ENCODE data around the gene OVCA2. TPM values are rescaled to one million over a fixed set of nuclear protein-coding genes. Genes with fewer than 3 reads are reported as not detected.

Gene OVCA2
- total and polyA plus RNA-seq, 12 donors: 37.2 to 155 (median 64.0) TPM

GRCh38 chr17:2017274-2017941 lies 24.4 kb upstream of the OVCA2 start:
- no peak overlapping the region for H3K27ac ChIP-seq
- TF ChIP-seq CTCF (IDR thresholded peaks at IDR 0.05) (no peak), POLR2A (IDR thresholded peaks at IDR 0.05) (no peak)
- H3K36me3 ChIP-seq (replicated peaks in 1 of 2): no peaks in the 10 kb centered on the region
- no peak for DNase-seq
- H3K9me3 ChIP-seq (replicated peaks in 1 of 3): no peaks in the 10 kb centered on the region
- peaks cover 0 to 6% of the 10 kb centered on the region in 2 donors for H3K4me1 ChIP-seq (replicated peaks in 1 of 2)
- H3K4me3 ChIP-seq: no peak overlapping the region
- H3K27me3 ChIP-seq: no peaks in the 10 kb centered on the region
- intact Hi-C loops (cut with DNase I): no loop called here
- WGBS, 4 donors: 84 to 93% (median 89%) methylated on average over 10 to 19 of the region's 19 CpGs

- Histone ChIP-seq H3K27ac (no peak overlapping the region), H3K4me1 (replicated peaks in 1 of 2) (peaks cover 4 to 13% of the 10 kb centered on the region in 2 donors), H3K36me3 (replicated peaks in 1 of 2) (no peaks in the 10 kb centered on the region), H3K27me3 (no peaks in the 10 kb centered on the region), H3K9me3 (replicated peaks in 1 of 3) (no peaks in the 10 kb centered on the region), H3K4me3 (no peak overlapping the region)
- 83 to 91% (median 86%) methylated on average over 22 to 24 of the region's 24 CpGs for WGBS, 4 donors
- no peak for TF ChIP-seq CTCF (IDR thresholded peaks at IDR 0.05)
- DNase-seq: no peak
- intact Hi-C loops (cut with DNase I): no loop called here
Measured at GRCh38 chr17:2018716-2019510, 22.9 kb upstream of the OVCA2 start.

- peaks cover 6 to 16% of the 10 kb centered on the region in 2 donors for H3K4me1 ChIP-seq (replicated peaks in 1 of 2)
- TF ChIP-seq CTCF (IDR thresholded peaks at IDR 0.05) (no peak), POLR2A (IDR thresholded peaks at IDR 0.05) (no peak)
- DNase-seq: no peak
- 76 to 89% (median 85%) methylated on average over 8 of the region's 8 CpGs for WGBS, 4 donors
- H3K36me3 ChIP-seq (replicated peaks in 1 of 2): no peaks in the 10 kb centered on the region
- H3K27me3 ChIP-seq: no peaks in the 10 kb centered on the region
- no peak overlapping the region for H3K27ac ChIP-seq
- H3K9me3 ChIP-seq (replicated peaks in 1 of 3): no peaks in the 10 kb centered on the region
- intact Hi-C loops (cut with DNase I): no loop called here
- no peak overlapping the region for H3K4me3 ChIP-seq
Measured at GRCh38 chr17:2019723-2020122, 22.1 kb upstream of the OVCA2 start.

GRCh38 chr17:2020721-2021120 lies 21.1 kb upstream of the OVCA2 start:
- Histone ChIP-seq H3K4me3 (no peak overlapping the region), H3K36me3 (replicated peaks in 1 of 2) (no peaks in the 10 kb centered on the region), H3K27me3 (no peaks in the 10 kb centered on the region), H3K27ac (no peak overlapping the region), H3K4me1 (replicated peaks in 1 of 2) (peaks cover 6 to 24% of the 10 kb centered on the region in 2 donors), H3K9me3 (replicated peaks in 1 of 3) (no peaks in the 10 kb centered on the region)
- peak in 1 of 7 donors; percentile 37 for DNase-seq
- WGBS, 4 donors: 56 to 67% (median 64%) methylated on average over 8 of the region's 8 CpGs
- intact Hi-C loops (cut with DNase I): no loop called here
- TF ChIP-seq CTCF (IDR thresholded peaks at IDR 0.05) (no peak), POLR2A (IDR thresholded peaks at IDR 0.05) (no peak)

Measured in adrenal gland (tissue), 12 donors.